Panc1 (cell line): ENCODE measurements around the gene TSC22D1.

Source experiments
- POLR2AphosphoS5 ChIP-seq: IDR thresholded peaks from 2 replicates; pipeline ENCODE4 v1.6.1; 2012; ENCODE audit warnings: mild to moderate bottlenecking, low read depth, low read length, moderate library complexity
- SIN3A ChIP-seq: IDR thresholded peaks from 2 replicates; pipeline ENCODE4 v1.6.1; 2012; ENCODE audit warnings: low read depth, mild to moderate bottlenecking, low read length, moderate library complexity, borderline replicate concordance; ENCODE audit not compliant: insufficient read depth
- TF ChIP-seq, protein P1 (sequence below): fragments of 450-650 bp; IDR thresholded peaks from 2 replicates; pipeline ENCODE4 v1.5.1; 2017; ENCODE audit warnings: mild to moderate bottlenecking
- TF ChIP-seq, protein P2 (sequence below), 2 experiments: IDR thresholded peaks; 2 replicates each; pipeline ENCODE4 v1.6.1; 2011 to 2012; ENCODE audit warnings: low read depth in 2 of 2, control low read depth in 1 of 2, low read length in 1 of 2, mild to moderate bottlenecking in 1 of 2, moderate library complexity in 1 of 2; ENCODE audit not compliant: insufficient read depth in 1 of 2

DNA sequence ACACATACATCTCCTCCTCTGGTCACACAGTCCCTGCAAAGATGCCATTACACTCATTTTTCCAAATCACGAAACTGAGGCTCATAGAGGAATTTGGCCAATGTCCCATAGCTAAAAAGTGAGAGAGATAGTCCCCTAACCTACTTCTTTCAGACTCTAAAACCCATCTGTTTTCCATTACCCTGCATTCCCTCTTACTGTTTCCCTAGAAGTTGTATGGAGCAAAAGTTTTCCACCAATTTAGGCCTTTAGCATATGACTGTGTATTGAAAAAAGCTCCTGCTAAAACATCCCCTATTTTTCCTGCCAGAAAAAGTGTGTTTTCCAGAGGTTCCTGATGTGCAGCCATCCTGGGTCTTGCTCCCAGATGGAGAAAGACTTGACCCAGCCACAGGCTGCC, 186.3 kb downstream of the TSC22D1 start:
- TF ChIP-seq, protein P1, sequence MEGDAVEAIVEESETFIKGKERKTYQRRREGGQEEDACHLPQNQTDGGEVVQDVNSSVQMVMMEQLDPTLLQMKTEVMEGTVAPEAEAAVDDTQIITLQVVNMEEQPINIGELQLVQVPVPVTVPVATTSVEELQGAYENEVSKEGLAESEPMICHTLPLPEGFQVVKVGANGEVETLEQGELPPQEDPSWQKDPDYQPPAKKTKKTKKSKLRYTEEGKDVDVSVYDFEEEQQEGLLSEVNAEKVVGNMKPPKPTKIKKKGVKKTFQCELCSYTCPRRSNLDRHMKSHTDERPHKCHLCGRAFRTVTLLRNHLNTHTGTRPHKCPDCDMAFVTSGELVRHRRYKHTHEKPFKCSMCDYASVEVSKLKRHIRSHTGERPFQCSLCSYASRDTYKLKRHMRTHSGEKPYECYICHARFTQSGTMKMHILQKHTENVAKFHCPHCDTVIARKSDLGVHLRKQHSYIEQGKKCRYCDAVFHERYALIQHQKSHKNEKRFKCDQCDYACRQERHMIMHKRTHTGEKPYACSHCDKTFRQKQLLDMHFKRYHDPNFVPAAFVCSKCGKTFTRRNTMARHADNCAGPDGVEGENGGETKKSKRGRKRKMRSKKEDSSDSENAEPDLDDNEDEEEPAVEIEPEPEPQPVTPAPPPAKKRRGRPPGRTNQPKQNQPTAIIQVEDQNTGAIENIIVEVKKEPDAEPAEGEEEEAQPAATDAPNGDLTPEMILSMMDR, result no peak
- no peak for TF ChIP-seq POLR2AphosphoS5
- TF ChIP-seq, protein P2, sequence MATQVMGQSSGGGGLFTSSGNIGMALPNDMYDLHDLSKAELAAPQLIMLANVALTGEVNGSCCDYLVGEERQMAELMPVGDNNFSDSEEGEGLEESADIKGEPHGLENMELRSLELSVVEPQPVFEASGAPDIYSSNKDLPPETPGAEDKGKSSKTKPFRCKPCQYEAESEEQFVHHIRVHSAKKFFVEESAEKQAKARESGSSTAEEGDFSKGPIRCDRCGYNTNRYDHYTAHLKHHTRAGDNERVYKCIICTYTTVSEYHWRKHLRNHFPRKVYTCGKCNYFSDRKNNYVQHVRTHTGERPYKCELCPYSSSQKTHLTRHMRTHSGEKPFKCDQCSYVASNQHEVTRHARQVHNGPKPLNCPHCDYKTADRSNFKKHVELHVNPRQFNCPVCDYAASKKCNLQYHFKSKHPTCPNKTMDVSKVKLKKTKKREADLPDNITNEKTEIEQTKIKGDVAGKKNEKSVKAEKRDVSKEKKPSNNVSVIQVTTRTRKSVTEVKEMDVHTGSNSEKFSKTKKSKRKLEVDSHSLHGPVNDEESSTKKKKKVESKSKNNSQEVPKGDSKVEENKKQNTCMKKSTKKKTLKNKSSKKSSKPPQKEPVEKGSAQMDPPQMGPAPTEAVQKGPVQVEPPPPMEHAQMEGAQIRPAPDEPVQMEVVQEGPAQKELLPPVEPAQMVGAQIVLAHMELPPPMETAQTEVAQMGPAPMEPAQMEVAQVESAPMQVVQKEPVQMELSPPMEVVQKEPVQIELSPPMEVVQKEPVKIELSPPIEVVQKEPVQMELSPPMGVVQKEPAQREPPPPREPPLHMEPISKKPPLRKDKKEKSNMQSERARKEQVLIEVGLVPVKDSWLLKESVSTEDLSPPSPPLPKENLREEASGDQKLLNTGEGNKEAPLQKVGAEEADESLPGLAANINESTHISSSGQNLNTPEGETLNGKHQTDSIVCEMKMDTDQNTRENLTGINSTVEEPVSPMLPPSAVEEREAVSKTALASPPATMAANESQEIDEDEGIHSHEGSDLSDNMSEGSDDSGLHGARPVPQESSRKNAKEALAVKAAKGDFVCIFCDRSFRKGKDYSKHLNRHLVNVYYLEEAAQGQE (IDR thresholded peaks at IDR 0.05; ENCODE audit: insufficient read depth in 1 of 2, low read depth in 2 of 2, low read length in 1 of 2), result no peak
- no peak for TF ChIP-seq SIN3A
